Psoas muscle (tissue), 8 donors: ENCODE data around the gene ARAF. TPM values are rescaled to one million over a fixed set of nuclear protein-coding genes. Genes with fewer than 3 reads are reported as not detected.

Experiments
- ATAC-seq, 4 donors: fragments of 200-7000 bp; cut with Tn5 transposase; one replicate each; pipeline ENCODE4 v1.9.1; 2020; ENCODE audit warnings: moderate library complexity in 3 of 4, mild to moderate bottlenecking in 2 of 4
- DNase-seq, 2 donors: peaks; one replicate each; pipeline ENCODE4 v3.0.0-alpha.2; 2020
- H3K27ac ChIP-seq: fragments of 200-600 bp; one replicate; pipeline ENCODE4 v1.8.0; 2022
- H3K27me3 ChIP-seq, 3 donors: fragments of 200-600 bp in 1 of 3; one replicate each; pipeline versions ENCODE4 v1.6.1 to v1.8.0; 2013 to 2022; ENCODE audit warnings: low read length in 2 of 3, mild to moderate bottlenecking in 2 of 3, moderate library complexity in 1 of 3; ENCODE audit not compliant: insufficient read depth in 3 of 3
- H3K36me3 ChIP-seq, 2 donors: fragments of 200-600 bp in 1 of 2; one replicate each; pipeline versions ENCODE4 v1.6.1 to v1.8.0; 2013 to 2022; ENCODE audit warnings: low read depth in 1 of 2, mild to moderate bottlenecking in 1 of 2, moderate library complexity in 1 of 2; ENCODE audit not compliant: insufficient read depth in 1 of 2
- H3K4me1 ChIP-seq: fragments of 200-600 bp; one replicate; pipeline ENCODE4 v1.8.0; 2022
- H3K4me3 ChIP-seq: fragments of 200-600 bp; one replicate; pipeline ENCODE4 v1.8.0; 2022; ENCODE audit warnings: mild to moderate bottlenecking
- H3K9me3 ChIP-seq: fragments of 200-600 bp; one replicate; pipeline ENCODE4 v1.8.0; 2022
- CTCF ChIP-seq: fragments of 200-600 bp; IDR thresholded peaks from one replicate; pipeline ENCODE4 v1.8.0; 2022; ENCODE audit warnings: antibody characterized with exemption
- WGBS, 3 donors: extraction: QIAGEN DNeasy Blood & Tissue Kit; methylation state at CpG; one replicate each; pipeline versions ENCODE4 v1.1.6 to v1.1.7; 2013; 5-methylcytosine and 5-hydroxymethylcytosine counted together
- intact Hi-C, 2 donors: fragments of 100-400 bp; cut with DNase I; formaldehyde crosslinking; loops; one replicate each; pipeline versions ENCODE4 v1.11.0 to v1.14.2; 2022
- polyA plus RNA-seq, 3 donors: library from polyadenylated mRNA; stranded (reverse); fragments of 200-250 nt; gene quantifications; one replicate each; pipeline ENCODE4 v1.2.3, GENCODE V29; 2013
- total RNA-seq, 4 donors: library from RNA; stranded (reverse); fragmentation: NEBNext Ultra II Directional in 2 of 4; extraction: Animal tissue kit (Norgen Biotek cat#: 25700) in 2 of 4; gene quantifications; one replicate each; pipeline versions ENCODE4 v1.2.1 to v1.2.4, GENCODE V29; 2021 to 2023
- donor health status: healthy with polysubstance abuse.
- donor health status: DM: no; HTN: no; CAD: no; lungs with moderate emphysema.
- donor health status: Bipolar disorder and iron deficiency.
- donor health status: healthy.
- donor health status: DM: yes; HTN: yes; CAD: no.
- donor health status: DM: no; HTN: no; CAD: no.
- donor health status: DM: no; HTN: no; CAD: no.
- donor health status: DM: yes; HTN: yes; CAD: no.

ARAF gene
- total and polyA plus RNA-seq, 7 donors = 54.3 to 118 (median 101) TPM

GRCh38 chrX:47515941-47516665 lies 44.9 kb upstream of the ARAF start:
- no peak for TF ChIP-seq CTCF
- DNase-seq (no peak), ATAC-seq (peak; percentile 46 to 71 (median 54))
- intact Hi-C loops = loop anchor here in 1 of 2 donors (5.0 kb wide), 1 partner anchor 149 kb away; no protein-coding TSS in a partner anchor
- Histone ChIP-seq H3K36me3 (no peaks in the 10 kb centered on the region), H3K27me3 (peaks cover 0 to 3% (median 0%) of the 10 kb centered on the region in 3 donors), H3K27ac (peak overlapping the region; percentile 0), H3K9me3 (no peaks in the 10 kb centered on the region), H3K4me3 (no peak overlapping the region), H3K4me1 (no peaks in the 10 kb centered on the region)
- WGBS, 3 donors = 89 to 93% (median 92%) methylated on average over 8 of the region's 8 CpGs

- intact Hi-C loops = loop anchor here in 1 of 2 donors (5.0 kb wide), 1 partner anchor 151 kb away; no protein-coding TSS in a partner anchor
- peak; percentile 43 to 61 (median 54) for ATAC-seq
- WGBS, 3 donors = 48 to 56% (median 50%) methylated on average over 1 to 3 of the region's 3 CpGs
- no peak for DNase-seq
- Histone ChIP-seq H3K27me3 (peaks cover 0 to 3% (median 0%) of the 10 kb centered on the region in 3 donors), H3K9me3 (peaks cover 11% of the 10 kb centered on the region), H3K27ac (no peak overlapping the region), H3K36me3 (no peaks in the 10 kb centered on the region), H3K4me3 (no peak overlapping the region), H3K4me1 (no peaks in the 10 kb centered on the region)
- no peak for TF ChIP-seq CTCF
Measured at GRCh38 chrX:47518144-47518543, 42.9 kb upstream of the ARAF start.

GRCh38 chrX:47523297-47523696 lies 37.7 kb upstream of the ARAF start:
- Histone ChIP-seq H3K27ac (no peak overlapping the region), H3K27me3 (no peaks in the 10 kb centered on the region), H3K36me3 (no peaks in the 10 kb centered on the region), H3K4me1 (no peaks in the 10 kb centered on the region), H3K9me3 (peaks cover 11% of the 10 kb centered on the region), H3K4me3 (peak overlapping the region; percentile 61)
- DNase-seq (peak; percentile 85 to 92), ATAC-seq (peak; percentile 98 to 99 (median 98))
- TF ChIP-seq CTCF = peak; percentile 80
- intact Hi-C loops = loop anchor here (1.0 to 10.0 kb wide), 4 partner anchors 26 to 331 kb away; partner anchors contain the start of gene UBA1 (in 2 of the 2)
- WGBS, 3 donors = 1 to 10% (median 6%) methylated on average over 14 to 33 of the region's 33 CpGs

- H3K27me3 ChIP-seq = no peaks in the 10 kb centered on the region
- no peaks in the 10 kb centered on the region for H3K4me1 ChIP-seq
- 1 to 27% (median 1%) methylated on average over 21 to 34 of the region's 34 CpGs for WGBS, 3 donors
- DNase-seq = no peak
- TF ChIP-seq CTCF = no peak
- peak in 3 of 4 donors; percentile 12 to 62 (median 43) for ATAC-seq
- H3K4me3 ChIP-seq = peak overlapping the region; percentile 61
- peaks cover 11% of the 10 kb centered on the region for H3K9me3 ChIP-seq
- no peak overlapping the region for H3K27ac ChIP-seq
- H3K36me3 ChIP-seq = no peaks in the 10 kb centered on the region
- intact Hi-C loops = loop anchor here (1.0 to 10.0 kb wide), 4 partner anchors 27 to 331 kb away; partner anchors contain the start of gene UBA1 (in 2 of the 2)
Measured at GRCh38 chrX:47523713-47524166, 37.3 kb upstream of the ARAF start.
